Suppressor macrophage treated with lipopolysaccharide for 1 hour (primary cell): ENCODE measurements around the gene RUBCN.
"Not testable (repeated sequence)": the region's sequence is repeated elsewhere in the genome, so short reads cannot be mapped to it uniquely, and the experiment has no call there.

Source experiments
- DNase-seq, 3 donors: peaks; one replicate each; pipeline ENCODE4 v3.0.0-alpha.2; 2020 to 2022

The RUBCN gene

DNA sequence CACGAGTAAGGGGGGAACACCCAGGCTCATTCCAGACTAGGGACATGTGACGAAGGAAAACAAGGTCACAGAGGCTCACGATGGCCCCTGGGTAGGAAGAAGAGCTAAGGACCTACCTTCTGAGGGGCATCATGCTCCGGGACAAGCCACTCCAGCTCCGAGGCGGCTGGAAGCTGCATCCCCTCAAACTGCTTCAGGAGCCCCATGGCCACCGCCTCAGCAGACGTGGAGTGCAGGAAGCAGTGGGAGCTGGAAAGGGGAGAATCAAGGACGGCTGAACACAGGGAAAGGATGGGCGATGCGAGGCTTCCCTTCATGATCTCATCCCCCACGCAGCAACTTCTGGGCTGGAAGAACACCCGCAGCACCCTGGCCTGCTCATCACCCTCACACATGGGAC lies 53.5 kb downstream of the RUBCN start:
- no peak for DNase-seq

DNA sequence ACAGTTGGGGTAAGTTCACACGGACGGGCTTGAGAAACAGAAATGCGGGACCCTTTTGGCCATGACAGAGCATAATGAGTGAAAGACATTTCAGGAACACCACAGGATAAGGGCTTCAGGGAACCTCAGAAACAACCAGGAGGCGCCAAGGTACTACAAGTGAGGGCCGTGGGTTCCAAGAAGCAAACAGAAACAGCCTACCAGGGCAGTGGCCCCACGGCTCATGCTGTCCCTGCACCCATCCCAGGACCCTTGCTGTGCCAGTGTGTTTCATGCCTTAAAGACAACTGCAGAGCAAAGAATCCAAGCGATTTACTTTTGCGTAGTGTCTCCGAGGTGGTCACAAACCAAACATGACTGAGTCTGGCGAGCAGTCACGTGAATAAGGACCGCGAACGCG lies 54.0 kb downstream of the RUBCN start:
- DNase-seq = no peak

DNA sequence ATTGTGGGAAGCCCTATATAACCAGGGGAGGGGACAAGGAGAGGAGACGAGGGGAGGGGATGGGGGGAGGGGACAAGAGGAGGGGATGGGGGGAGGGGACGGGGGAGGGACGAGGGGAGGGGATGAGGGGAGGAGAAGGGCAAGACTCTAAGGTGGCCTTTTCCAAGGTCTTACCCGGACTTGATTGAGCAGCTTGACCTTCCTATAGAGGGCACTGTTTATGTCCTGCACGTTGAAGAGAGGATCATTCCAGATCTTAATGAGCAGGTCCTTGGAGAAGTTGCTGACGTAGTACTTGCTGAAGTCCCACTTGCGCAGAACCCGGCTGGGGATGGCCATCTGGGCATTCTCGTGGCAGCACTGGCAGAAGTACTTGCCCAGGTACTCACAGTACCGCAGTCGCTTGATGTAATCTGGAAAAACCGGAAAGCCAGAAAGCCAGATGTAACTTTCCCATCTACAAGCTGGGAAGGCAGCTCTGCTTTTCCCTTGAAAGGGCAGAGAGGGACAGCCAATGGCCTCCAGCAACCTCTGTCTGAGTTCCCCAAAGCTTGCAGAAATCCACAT lies 55.7 kb downstream of the RUBCN start:
- no peak for DNase-seq

DNA sequence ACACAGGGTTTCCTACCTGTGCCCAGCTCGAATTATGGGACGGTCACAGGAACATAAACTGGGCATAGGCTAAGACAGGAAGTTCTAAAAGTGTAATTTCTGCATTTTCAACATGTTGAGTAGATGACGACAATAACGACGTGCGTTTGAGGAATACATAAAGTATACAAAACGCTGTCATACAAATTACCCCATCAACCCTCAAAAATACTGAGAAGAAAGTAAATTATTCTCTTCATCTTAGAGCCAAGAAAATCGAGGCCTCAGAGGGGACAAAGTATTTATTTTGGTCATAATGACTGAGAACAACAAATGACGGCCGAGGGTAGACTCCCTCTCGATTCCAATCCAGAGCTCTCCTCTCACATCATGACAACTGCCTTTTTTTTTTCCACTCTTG lies 60.8 kb downstream of the RUBCN start:
- peak in 1 of 3 donors; percentile 23 for DNase-seq

DNA sequence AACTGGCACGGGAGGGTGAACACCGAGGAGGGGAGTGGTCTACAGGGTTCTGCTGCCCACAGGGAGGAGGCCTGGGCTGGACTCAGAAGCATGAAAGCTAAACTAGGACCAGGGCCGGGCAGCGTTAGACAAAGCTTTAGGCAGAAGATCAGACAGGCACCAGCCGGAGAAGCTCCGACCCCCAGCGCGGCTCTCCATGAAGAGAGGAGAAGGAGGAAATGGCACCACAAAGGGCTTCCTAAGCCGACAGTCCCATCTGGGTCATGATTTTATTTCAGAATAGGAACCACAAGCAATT lies 61.2 kb downstream of the RUBCN start:
- no peak for DNase-seq

DNA sequence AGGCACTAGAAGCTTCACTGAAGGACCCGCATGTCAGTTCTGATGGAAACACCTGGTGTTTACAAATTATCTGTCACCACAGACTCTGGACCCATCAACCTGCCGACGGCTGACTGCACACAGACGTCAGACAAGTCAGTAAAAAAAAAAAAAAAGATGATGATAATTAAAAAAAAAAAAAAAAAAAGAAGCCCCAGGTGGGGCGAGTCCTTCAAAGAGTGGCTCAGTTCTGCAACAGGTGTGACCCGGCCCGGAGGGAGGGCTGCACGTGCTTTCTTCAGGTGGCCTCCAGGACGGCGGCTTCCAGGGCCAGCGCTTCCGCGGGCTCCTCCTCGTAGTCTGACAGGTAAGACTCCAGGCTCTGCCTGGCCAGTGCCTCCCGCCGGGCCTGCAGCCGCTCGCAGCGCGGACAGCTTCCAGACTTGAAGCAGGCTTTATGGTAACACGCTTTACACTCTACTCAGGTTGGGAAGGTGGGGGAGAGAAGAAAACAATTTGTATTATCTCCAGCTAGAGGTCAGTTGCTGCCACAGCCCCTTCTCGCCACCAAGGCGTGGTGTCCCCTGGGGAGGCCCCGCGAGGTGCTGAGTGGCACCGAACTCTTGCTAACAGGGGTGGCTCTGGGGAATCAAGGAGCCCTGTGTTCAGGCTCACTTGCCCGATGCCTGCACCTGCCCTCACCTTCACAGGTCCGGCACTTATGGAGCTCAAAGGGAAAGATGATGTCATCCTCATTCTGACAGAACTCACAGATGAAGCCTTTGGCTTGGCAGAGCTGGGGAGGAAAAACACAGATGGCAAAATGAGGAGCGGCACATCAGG lies 61.8 kb downstream of the RUBCN start:
- no peak for DNase-seq

DNA sequence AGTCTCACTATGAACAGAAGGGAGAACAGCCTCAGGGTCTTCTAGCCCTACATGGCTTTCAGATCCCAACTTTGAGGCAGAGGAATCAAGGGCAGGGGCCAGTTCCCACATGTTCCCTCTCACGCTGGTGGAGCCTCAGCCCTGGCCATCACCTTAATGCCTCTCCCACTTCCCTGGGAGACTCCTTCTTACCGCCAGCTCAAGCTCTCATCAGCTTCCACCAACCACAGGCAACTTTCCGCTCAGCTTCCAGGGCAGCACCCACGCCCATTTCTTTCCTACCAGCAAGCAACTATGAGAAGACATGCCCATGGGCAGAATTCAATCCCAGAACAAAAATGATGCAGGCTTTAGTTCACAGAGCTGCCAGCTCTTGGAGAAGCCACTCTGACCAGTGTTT lies 63.5 kb downstream of the RUBCN start:
- DNase-seq = no peak

DNA sequence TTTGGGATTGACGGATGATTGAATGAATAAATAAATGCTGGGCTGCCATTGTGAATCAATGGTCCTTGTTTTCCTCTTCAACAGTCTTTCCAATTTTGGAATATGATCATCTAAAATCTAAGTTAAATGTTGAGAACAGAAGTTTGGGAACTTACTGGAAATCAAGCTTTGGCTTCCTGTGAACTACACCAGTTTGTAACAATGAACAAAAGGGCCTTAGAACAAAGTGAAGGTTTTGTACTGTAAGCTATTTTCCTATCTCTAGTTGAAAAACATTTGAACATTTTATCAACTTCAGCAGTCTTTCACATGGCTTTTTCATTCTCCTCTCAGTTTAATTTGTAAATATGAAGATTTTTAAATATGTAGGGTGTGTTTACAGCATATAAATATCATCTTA lies 66.3 kb downstream of the RUBCN start:
- no peak for DNase-seq

DNA sequence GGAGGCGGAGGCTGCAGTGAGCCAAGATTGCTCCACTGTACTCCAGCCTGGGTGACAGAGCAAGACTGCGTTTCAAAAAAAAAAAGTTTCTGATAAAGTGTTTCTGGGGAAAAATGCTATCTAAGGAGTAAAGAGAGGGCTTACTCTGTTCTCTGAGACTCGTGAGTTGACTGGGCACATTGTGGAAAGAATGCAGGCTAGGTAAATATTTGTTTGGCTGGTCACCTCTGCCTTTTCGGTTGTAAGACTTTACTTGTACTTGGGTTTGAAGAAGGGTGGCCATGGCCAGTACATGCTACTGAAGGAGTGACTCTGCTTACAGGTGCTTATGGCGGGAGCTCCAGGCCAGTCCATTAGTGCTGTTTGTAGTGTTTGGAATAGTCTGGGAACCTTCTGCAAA lies 68.7 kb downstream of the RUBCN start:
- DNase-seq = no peak

DNA sequence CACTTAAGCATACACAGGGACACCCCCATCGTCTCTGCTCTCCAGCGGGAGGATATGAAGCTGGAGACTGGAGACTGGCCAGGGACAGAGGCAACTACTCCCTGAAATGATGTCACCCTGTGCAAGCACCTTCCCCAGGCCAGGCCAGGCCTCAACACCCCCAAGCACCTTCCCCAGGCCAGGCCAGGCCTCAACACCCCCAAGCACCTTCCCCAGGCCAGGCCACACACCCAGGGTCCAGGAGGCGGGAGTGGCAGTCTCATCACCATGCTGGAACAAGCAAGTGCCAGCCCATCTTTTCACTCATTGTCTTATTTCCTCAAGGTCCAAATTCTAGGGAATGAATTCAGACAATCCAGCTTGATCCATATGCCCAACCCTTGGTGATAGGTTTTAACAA lies 69.4 kb downstream of the RUBCN start:
- not testable (repeated sequence) for DNase-seq

DNA sequence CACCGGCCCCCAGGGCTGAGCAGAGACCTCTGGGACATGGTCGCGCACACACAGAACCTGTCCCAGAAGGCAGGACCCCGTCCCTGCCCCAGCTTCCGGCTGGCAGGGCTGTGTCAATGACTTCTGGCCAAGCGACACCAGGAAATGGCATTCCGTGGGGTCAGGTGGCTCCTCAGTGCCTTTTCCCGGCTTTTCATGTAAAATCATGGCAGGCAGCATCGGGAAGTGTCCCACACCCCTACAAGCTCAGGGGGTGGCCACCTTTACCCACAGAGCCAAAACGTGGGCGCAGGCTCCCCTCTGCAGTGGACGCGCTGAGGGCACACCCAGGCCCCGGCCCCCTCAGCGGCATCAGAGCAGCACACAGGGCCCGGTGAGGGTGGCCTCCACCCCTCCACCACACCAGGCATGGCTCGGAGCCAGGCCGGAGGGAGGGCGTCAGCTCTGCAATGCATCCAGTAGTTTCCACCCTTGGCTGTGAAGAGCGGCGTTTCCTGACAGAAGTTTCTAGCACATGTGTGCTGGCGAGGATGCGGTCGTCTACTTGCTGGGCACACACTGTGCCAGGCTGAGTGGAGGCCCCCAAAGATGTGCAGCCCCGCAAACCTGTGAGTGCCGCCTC lies 70.4 kb downstream of the RUBCN start:
- DNase-seq = not testable (repeated sequence)

DNA sequence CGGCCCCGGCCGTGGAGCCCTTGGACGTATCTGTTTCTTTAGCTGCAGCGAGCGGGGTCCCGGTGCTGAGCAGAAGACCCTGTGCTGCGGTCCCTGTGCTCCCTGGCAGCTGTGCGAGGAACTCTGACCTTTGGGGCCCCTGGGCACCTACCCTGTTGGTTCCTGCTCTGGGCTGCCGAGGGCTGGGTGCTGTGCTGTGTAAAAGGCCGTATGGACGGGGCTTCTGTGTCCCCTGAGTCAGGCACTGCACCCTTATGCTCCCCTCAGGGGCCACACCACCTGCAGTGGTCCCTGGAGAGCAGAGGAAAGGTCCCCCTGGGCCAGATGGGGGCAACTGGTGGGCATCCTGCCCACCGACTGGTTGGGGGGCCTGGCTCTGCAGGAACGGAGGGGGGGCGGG lies 71.2 kb downstream of the RUBCN start:
- not testable (repeated sequence) for DNase-seq

DNA sequence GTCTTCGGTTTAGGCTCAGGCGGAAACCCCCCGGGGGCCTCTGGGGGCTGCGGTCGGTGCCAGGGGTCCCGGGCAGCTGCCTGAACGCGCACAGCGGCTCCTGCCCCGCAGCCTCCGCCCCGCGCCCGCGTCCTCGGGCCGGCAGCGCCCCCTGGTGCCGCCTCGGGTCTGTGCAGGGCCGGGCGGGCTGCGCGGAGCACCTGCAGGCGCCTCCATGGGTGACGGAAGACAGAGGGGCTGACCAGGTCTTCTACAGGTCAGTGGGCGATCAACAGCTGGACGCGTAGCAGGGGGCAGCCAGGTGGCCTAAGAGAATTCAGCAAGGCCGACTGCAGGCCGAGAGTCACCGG lies 71.6 kb downstream of the RUBCN start:
- DNase-seq = not testable (repeated sequence)

DNA sequence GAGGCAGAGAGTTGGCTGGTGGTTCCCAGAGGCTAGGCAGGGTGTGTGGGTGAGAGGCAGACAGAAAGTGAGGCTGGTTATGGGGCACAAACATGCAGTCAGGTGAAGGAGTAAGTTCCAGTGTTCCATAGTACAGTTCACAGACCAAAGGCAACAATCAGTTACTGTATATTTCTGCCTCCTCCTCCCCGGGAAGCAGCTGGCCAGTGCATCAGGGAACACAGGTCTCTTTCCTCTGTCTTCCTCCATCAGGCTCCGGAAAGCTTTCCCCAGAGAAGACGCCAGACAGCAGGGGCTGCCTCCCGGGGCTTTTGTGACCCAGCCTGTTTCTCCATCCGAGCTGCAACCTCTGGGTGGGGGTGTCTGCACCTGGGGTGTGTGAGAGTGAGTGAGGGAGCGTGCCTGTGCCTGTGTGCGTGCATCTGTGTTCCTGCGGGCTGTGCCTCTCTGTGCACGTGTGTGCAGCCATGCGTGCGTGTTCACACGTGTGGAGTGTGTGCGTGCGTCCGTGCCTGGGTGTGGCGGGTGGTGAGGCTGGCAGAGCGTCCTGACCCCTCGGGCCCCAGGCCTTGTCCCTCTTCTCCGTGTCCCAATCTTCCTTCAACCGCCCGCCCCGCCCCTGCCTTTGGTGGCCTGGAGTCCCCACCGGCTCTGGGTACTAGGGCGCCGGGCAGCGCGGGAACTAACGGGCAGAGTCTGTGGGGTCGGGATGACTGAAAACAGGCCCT lies 72.1 kb downstream of the RUBCN start:
- not testable (repeated sequence) for DNase-seq

DNA sequence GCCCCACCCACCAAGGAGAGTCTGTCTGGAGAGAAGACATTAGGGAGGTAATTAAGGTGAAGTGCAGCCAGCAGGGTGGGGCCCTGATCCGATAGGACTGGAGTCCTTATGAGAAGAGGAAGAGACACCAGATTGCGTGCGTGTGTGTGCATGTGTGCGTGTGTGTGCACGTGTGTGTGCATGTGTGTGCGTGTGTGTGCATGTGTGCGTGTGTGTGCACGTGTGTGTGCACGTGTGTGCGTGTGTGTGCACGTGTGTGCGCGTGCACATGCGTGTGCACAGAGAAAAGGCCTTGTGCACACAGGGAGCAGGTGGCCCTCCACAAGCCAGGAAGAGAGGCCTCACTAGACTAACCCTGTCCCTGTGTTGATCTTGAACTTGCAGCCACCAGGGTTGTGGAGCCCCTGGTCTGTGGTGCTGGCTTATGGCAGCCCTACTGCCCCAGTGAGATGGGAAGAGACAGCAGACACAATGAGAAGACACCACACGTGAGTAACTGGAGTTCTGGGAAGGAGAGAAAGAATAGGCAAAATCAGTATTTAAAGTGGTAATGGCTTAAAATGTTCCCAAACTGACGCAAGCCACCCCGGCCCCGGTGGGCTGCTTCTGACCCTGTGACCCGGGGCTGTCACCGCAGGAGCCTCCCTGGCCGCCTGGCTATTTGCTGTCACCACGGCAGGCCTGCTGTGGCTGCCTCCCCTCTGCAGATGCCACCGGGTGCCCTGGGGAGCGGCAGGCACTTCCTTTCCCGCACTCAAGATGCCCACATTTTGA lies 73.2 kb downstream of the RUBCN start:
- not testable (repeated sequence) for DNase-seq

DNA sequence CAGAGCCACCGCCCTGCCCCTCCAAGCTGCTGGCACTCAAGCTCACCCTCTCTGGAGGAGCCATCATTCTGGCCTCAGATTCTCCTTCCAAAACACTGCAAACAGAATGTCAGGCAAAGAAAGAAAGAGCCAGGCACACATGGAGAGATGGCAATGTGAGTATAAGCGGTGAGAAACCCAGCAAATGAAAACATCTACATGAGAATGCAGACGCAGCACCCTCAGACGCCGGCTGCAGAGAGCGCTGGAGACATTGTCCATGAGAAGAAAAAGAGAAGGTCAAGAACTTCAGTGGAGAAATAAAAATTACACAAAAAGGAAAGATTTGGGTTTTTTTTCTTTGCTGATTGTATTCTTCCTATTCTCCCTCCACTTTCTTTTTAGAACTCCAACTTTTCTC lies 74.4 kb downstream of the RUBCN start:
- DNase-seq = not testable (repeated sequence)

DNA sequence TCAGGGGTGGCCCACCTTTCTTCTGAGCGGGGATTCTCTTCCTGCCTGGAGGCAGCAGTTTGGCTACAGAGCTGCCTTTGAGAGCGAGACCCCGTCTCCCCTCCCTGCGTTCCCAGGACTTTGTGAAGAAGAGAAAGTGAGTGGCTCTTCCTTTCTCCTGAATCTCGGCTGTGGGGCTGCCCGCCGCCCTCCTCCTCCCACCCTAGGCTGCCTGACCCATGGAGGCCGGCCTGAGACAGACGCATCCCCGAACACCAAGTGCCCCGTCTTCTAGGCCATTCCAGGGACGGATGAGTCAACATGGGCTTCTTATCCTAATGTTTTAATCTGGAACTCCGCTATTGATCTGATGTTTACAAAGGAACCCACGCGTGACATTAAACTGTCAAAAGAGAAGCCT lies 74.8 kb downstream of the RUBCN start:
- DNase-seq = peak in 1 of 3 donors; percentile 7

DNA sequence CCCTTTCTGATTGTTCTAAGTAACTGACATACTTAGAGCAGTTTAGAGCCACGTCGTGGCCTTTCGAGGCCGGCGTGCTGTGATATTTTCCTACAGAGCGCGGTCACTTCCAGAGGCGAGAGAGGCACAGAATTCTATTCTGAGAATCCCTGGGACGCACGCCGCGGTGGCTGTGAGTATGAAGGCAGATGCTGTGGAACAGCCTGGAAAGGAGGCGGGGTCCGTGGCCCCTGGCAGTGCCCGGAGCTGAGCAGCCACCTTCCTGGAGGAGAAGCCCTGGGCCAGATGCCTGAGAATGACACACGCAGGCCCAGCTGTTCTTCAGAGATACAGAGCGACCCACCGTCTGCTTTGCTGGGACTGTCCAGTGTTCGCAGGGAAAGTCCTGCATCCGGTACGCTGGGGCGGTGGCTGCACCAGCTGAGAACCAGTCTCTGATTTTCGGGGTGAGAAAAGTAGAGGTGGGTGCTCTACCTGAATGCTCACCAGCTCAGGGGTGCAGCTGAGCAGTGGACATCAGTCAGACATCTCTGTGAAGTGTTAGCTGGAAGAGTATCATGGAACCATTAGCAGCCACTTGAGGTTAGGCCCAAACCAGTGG lies 75.4 kb downstream of the RUBCN start:
- DNase-seq = peak in 1 of 3 donors; percentile 5

DNA sequence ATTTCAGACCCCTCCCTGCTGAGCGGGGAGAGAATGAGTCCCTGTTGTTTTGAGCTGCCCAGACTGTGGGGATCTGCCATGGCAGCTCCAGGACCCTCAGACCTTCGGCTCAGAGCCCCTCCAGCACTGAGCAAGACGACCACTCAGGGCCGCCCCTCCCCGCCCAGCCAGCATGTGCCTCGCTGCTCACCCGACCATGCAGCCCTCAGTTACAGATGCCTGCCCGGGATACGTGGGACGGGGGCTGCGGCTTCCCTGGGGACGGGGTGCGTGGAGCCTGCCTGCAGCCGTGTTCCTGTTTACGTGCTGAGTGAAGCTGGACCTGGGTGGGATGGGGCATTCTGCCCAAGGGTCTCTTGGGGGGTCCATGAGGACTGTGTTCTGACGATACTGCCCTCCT lies 77.0 kb downstream of the RUBCN start:
- peak in 1 of 3 donors; percentile 18 for DNase-seq

DNA sequence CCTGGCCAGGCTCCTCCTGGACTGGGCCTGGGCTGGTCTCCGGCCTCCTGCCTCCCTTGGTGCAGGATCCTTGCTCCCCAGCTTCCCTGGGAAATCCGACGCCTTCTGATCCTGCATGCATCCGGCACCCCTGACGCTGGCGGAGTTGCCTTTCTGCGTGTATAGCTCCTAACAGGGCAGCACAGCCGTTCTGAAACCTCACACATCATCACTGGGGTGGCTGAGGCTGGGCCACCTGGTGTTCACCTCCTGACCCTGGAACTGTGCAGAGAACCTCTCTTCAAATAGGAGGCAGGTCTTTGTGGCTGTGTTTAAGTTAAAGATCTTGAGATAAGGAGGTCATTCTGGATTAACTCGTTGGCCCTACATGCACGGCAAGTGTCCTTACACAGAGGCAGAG lies 77.6 kb downstream of the RUBCN start:
- not testable (repeated sequence) for DNase-seq

DNA sequence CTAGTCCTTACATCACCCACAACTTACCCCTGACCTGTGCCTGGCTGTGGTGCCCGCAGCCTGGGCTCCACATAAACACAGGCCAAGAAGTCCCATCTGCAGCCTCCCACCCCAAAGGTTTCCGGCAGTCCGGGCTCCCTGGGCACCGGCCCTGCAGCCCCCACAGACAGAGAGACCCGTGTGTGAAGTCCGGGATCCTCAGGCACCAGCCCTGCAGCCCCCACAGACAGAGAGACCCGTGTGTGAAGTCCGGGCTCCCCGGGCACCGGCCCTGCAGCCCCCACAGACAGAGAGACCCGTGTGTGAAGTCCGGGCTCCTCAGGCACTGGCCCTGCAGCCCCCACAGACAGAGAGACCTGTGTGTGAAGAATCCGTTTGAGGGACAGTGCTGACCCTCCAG lies 78.0 kb downstream of the RUBCN start:
- not testable (repeated sequence) for DNase-seq

DNA sequence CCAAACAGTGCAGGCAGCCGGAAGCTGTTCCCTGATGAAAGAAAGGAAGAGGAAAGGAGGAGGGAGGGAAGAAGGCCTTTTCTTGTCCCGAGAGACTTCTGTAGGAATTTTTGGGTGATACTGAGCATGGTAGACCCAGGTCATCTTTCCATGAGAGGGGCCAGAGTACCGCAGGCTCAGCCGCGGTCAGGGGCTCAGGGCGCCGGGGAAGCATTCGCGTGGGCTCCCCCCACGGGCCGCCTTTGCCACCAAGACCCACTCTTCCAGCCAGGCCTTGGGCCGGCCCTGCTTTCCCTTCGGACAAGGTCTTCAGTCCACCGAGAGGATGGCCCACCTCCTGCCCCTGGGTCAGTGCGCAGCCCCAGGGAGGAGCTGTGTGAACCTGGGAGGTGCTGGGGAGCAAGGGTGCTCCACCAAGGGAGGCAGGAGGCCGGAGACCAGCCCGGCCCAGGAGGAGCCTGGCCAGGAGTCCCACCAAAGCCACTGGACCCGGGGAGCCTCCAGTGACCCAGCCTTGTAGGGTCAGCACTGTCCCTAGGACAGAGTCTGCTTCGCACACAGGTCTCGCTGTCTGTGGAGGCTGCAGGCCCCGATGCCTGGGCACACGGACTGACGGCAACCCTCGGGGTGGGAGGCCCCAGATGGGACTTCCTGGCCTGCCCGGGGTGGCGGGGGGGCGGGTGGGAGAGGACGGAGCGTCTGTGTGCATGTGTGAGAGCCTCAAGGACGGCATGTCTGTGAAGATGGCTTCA lies 79.0 kb downstream of the RUBCN start:
- DNase-seq = not testable (repeated sequence)
